Dedifferentiated amniotic fluid mesenchymal stem cell (primary cell): Measurements from ENCODE around the gene IFT122.

Experiments
- DNase-seq: peaks from one replicate; pipeline ENCODE4 v3.0.0-alpha.2; 2016; ENCODE audit errors: extremely low spot score

IFT122 gene

DNA sequence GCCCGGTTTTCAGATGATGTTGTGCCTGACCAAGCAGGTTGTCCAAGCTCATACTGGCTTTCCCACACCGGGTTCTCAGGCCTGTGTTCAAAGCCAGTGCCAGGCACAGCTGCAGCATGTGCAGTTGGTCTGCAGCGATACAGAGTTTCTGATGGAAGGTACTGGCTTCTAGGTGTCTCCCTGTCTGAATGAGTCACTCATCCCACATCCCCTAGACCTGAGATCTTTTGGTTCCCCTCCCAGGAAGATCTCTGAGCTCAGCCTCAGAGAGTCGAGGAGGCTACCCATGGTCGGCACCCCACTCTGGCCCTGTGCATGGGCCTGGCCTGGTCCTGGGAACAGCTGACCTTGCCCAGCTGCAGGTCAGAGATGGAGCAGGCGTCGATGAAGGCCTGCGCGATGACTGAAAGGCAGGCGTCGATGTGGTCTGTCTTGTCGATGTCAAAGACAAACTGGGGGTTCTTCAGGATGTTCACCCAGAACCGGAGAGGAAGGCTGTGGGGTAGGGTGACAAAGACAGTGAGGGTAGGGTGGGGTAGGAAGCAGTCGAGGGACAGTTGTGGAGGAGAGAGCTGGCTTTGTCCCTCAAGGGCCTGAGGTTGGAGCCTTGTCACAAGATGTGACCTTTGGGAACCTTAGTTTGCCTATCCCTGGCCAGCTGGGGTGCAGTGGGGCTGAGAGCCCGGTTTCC, 118.2 kb downstream of the IFT122 start:
- DNase-seq = no peak

DNA sequence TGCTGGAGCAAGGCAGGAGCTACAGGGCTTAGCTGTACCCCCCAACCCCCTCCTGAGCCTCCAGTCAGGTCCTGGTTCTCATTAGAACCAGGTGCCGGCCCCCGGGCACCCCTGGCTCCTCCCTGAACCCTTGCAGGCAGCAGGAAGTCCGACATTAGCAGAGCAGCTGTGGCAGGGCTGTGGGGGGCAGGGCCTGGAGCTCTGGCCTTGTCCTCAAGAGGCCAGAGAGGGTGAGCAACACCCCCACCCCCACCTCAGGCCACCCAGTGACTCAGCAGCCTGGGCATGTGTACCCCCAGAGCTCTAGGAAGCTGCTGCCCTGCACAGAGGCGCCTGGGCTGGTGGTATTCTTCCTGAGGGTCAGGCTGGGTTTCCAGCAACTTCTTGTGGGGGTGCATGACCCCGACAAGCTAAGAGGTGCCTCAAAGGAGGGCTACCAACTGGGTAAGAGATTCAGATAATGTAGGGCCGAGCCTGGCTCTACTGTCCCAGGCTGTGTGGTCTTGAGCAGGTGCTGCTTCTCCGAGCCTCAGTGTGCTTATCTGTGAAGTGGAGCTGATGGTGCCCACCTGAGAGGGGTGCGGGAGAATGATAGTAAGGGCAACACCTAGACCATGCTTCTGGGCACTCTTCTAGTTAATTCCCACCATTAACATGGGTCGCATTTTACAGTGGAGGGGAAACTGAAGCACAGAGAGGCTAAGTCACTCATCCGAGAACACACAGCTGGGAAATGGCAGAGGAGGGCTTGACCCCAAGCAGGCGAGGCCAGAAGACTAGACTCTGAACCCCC, 118.9 kb downstream of the IFT122 start:
- no peak for DNase-seq

DNA sequence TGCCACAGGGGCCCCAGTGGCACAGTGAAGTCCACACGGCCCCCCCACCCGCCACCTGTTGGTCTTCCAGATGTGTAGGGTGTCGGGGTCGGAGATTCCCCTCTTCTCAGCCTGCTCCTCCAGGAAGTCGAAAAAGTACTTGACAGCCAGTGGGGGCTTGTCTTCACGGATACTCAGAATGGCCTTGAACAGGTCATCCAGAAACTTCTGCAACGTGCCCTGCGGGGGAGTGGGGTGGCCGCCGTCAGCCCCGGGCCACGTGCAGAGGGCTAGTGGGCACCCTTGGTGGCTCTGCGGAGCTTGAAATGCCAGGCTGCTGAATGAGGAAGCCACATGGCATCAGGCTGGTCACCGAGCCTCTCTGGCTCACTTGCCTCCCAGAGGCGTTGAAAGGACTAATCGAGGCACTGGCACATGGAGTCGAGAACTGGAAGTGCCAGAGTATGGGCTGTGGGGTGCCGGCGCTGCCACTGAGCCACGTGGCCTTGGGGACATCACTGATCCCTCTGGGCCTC, 119.6 kb downstream of the IFT122 start:
- DNase-seq = no peak

DNA sequence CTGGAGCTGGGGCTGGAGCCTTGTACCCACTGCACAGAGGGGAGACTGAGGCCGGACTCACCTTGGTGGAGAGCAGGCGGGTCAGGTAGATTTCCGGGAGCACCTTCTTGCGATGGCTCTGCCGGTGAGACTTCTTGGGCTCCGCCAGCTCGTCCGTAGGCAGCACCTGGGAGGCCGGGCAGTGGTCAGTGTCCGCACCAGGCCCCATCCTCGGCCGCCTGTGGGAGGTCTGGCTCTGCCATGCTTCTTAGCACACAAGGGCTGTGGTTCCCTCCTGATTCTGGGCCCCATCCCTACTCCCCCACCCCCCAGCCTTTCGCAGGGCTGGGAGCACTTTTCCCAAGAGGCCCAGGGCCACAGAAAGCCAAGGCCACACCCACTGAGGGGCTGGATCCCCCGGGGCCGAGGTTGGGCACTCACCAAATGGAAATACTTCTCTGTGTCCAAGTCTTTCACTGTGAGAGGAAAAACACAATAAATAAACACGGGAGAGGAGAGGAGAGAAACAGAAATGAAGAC, 120.3 kb downstream of the IFT122 start:
- peak; percentile 62 for DNase-seq

DNA sequence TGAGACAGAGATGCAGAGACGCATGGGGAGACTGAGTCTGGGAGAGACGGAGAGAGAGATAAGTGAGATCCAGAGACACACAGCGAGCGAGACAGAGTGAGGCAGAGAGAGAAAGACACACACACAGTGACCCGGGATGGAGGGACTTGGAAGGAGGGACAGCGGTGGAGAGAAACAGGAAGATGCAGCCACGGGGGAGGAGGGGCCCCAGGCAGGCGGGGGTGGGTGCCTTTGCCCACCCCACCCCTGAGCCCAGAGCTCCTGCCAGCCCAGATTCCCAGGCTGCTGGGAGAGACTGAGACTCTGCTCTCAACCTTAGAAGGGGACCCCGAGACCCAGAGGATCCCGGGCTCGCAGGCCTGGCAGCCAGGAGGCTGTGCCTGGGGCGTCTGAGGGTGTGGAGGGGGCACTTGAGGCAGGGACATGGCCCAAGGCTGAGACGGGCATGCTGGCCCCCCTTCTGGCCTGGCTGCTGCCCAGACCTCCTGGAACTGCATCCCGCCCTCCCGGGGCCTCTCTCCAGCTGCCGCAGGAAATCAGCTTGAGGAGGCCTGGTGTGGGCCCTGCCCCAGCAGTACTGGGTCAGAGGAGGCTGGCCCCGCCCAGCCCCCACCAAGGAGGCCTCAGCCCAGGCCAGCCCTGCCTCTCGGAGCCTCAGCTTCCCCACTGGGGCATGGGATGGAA, 121.0 kb downstream of the IFT122 start:
- DNase-seq = peak; percentile 83

DNA sequence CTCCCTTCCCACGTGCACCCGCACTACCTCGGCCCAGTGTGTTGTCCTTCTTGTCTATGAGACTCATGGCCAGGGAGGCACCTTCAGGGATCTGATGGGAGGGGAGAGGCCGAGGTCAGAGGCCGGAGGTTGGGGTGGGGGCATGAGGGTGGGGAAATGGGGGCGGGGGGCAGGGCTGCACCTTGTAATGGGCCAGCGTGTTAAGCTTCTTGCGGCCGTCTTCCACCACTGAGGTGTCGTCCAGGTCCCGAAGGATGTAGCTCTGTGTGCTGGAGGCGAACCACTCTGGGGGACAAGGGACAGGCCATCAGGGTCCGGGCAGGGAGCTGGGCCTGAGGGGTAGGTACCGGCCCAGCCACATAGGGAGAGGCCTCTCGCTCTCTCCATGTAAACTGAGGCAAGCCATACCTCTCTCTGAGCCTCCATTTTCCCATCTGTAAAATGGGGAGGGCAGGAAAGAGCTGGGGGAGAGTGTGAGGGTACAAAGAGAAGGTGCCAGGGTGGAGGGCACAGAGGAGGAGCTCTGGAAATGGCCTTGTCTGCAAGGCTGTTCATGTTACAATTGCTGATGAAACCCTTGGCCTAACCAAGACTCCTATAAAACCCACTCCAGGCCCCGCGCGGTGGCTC, 121.7 kb downstream of the IFT122 start:
- DNase-seq = no peak

DNA sequence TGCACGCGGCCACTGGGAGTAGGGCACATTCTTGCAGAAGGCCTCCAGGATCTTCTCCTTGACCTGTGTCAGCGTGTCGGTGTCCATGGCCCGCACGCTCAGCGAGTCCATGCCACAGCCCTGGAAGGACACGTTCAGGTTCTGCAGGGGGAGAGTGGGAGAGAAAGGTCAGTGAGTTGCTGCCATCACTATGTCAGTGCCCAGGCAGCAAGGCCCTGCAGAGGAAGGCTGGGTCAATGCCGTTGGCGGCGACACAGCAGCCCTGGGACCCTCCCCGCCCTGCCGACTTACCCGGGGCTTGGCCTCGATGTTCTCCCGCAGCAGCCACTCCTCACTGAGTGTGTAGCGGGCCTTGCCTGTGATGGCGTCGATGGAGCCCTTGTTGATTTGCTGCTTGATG, 122.8 kb downstream of the IFT122 start:
- no peak for DNase-seq

DNA sequence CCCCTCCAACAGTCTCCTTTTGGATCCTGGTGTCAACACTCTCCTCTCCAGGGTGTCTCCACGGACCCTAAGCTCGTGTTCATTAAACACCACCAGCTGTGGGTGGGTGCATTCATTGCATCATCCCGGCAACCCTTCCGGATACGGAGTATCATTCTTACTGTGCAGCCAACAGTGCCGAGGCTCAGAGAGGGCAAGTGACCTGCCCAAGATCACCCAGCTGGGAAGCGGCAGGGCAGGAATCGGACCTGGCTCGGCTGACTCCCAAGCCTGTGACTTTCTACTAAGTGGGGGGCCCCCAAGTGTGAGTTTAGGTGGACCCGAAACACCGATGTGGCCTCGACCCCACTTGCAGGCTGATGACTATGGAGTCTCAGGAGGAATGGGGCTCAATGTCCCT, 123.3 kb downstream of the IFT122 start:
- DNase-seq = no peak

DNA sequence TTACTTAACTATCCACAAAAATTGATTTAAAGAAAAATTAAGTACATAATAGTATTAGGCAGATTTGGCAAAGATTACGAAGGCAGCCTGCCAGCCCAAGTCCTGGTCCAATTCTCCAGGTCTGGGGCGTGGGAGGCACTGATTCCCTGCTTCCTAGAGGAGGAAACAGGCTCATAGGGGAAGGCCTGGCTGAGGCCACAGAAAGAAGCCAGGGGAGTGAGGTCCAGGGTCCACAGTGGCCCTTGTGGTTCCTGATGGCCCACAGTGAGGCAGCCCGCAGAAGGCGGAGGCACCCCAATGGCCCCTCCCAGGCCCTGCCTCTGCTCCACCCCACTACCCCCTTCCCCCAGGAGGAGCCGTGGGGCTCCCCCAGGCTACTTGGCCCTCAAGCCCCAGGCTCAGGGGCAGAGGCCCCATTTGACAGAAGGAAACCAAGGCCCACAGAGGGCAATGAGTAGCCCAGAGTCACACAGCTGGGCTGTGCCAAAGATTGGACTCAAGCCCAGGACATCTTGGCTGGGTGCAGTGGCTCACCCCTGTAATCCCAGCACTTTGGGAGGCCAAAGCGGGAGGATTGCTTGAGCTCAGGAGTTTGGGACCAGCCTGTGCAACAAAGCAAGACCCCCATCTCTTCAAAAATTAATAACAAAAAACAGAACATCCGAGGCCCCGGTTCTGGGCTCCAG, 124.0 kb downstream of the IFT122 start:
- DNase-seq = no peak

DNA sequence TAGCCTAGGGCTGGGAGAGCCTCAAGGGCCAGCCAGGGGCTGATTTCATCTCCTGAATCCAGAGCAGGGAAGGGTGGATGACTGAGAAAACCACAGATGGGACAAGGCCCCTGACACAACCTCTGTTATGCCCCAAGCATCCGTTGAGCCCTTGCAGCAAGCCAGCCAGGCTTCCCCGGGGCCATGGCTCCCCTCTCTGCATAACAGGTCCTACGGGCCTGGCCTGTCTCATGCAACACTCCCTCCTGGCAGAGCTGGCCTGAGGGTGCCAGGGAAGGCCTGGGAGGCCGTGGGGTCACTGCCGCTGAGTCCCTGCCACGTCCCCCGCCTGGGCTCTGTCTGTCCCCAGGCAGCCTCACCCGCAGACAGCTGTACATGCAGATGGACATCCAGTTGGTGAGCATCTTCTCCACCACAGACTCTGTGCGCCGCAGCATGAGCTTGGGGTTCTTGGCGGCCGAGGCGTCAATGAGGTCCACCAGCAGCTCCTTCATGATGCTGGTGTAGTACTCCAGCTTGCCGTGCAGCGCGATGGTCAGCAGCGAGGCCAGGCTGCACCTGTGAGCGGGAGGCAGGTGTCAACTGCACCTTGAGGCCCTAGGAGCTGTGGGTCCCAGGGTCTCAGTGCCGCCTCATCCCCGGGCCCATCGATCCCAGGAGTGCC, 125.1 kb downstream of the IFT122 start:
- DNase-seq = no peak

DNA sequence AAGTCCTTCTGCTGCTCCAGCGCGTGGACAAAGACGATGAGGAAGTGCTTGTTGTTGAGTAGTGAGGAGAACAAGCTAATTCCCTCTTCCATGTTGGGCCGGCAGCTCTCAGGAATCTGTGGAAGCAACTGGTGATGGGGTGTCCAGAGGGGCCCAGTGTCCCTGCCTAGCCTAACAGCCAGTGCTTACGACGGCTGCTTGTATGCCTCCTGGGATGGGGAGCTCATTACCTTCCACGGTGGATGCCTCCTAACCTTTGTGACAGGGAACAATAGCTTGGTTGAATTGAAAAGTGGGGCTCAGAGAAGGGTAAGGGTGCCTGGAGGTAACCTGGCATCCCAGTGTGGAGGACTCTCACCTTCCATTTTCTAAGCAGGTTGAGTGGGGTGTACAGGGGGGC, 125.9 kb downstream of the IFT122 start:
- DNase-seq = no peak

DNA sequence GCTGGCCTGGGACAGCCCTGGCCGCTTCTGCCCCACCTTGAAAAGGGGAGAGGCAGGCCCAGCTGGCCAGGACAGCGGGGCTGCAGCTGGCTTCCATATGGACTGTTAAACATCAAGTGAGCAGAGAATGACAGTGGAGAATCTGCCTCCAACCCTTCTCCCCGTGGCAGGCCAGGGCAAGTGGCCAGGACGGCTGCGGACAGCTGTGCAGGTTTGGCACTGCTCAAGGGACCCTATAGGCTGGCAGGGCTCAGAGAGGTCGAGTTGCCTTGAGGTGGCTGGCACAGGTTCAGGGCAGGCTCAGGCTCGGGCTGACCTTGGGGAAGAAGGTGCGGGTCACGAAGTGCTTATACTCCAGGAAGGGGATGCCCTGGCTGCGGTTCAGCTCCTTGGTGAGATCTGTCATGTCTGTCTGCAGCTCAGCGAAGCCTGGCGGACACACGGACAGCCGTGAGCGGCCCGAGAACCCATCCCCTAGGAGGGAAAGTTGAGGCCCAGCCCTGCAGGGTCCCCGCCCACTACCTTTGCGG, 127.2 kb downstream of the IFT122 start:
- DNase-seq = no peak

DNA sequence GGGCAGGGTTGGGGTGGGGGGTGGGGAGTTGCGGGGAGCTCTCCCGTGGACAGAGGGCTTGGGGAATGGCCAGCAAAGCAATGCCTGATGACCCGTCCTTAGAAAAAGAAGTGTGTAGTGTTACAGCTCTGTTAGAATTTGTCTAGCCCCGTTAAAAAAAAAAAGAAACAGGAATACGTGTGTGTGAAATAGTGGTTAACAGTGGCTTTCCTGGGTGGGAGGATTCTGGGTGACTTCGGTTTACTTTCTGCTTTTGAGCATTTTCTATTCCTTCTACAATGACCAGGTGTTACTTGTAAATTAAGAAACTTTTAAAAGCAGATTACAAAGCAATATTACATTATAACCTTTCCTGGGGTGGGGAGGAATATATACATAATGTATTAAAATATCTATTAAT, 127.9 kb downstream of the IFT122 start:
- DNase-seq = no peak

DNA sequence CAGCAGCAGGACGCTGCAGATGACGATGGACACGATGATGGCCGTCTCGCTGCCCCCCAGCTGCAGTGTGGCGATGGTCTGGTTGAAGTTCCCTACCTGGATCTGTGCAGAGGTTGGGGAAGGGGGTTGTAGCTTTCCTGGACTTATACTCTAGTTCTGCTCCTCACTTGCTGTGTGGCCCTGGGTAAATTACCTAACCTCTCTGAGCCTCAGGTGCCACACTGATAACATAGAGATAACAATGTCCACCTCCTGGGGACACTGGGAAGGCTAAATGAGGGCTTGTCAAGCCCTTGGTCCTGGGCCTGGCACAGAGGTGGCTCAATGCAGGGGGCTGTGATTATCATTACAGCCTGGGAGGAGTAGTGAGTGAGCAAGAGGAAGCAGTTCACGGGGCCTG, 129.8 kb downstream of the IFT122 start:
- DNase-seq = no peak
